WTC11 (cell line): ENCODE results near the gene NRG3. TPM values are rescaled to one million over a fixed set of nuclear protein-coding genes. Genes with fewer than 3 reads are reported as not detected.

Experiments used
- ATAC-seq: fragments of 200-7000 bp; cut with Tn5 transposase; 2 replicates; pipeline ENCODE4 v1.10.0; 2021; ENCODE audit warnings: mild to moderate bottlenecking, moderate library complexity
- CTCF ChIA-PET: fragments of 300-600 bp; sonication (Branson Sonifier 250); formaldehyde crosslinking; loops from one replicate; lab custom pipeline; 2021; ENCODE audit warnings: antibody characterized with exemption; lab: Charles Lee
- POLR2A ChIA-PET: fragments of 350-600 bp; sonication (Branson Sonifier 250); formaldehyde crosslinking; loops from one replicate; lab custom pipeline; 2021; ENCODE audit warnings: antibody characterized with exemption; lab: Charles Lee
- DNase-seq: peaks from one replicate; pipeline ENCODE4 v3.0.0; 2021; ENCODE audit warnings: low spot score
- H3K27ac Mint-ChIP-seq: 2 replicates; pipeline ENCODE4 v1.8.0; 2021; ENCODE audit warnings: mixed read lengths
- H3K27me3 Mint-ChIP-seq: 2 replicates; pipeline ENCODE4 v1.8.0; 2021; ENCODE audit warnings: low read depth, mild to moderate bottlenecking, moderate library complexity, mixed read lengths
- H3K36me3 Mint-ChIP-seq: 2 replicates; pipeline ENCODE4 v1.8.0; 2021; ENCODE audit warnings: mixed read lengths
- H3K4me1 Mint-ChIP-seq: 2 replicates; pipeline ENCODE4 v1.8.0; 2022; ENCODE audit warnings: mixed read lengths
- H3K4me3 Mint-ChIP-seq: 2 replicates; pipeline ENCODE4 v1.8.0; 2021; ENCODE audit warnings: mild to moderate bottlenecking, moderate library complexity, mixed read lengths
- H3K9me3 Mint-ChIP-seq: 2 replicates; pipeline ENCODE4 v1.8.0; 2021; ENCODE audit warnings: mixed read lengths
- CBFB ChIP-seq: sonication (generic); formaldehyde crosslinking; IDR thresholded peaks from 2 replicates; pipeline ENCODE4 v1.8.1; 2022; ENCODE audit warnings: mild to moderate bottlenecking, low read depth, missing genetic modification reagents
- ELF4 ChIP-seq: sonication (generic); formaldehyde crosslinking; IDR thresholded peaks from 2 replicates; pipeline ENCODE4 v1.8.1; 2022; ENCODE audit warnings: low read depth, mild to moderate bottlenecking, moderate library complexity, missing genetic modification reagents
- EMX1 ChIP-seq: fragments of 250-450 bp; sonication (Bioruptor Pico); IDR thresholded peaks from 2 replicates; pipeline ENCODE4 v1.8.0; 2021; ENCODE audit warnings: mild to moderate bottlenecking
- FOXJ3 ChIP-seq: sonication (generic); formaldehyde crosslinking; IDR thresholded peaks from 2 replicates; pipeline ENCODE4 v1.9.0; 2021; ENCODE audit warnings: missing genetic modification reagents, mild to moderate bottlenecking, borderline replicate concordance
- FOXP1 ChIP-seq: sonication (generic); formaldehyde crosslinking; IDR thresholded peaks from 2 replicates; pipeline ENCODE4 v1.8.0; 2022; ENCODE audit warnings: missing genetic modification reagents, mild to moderate bottlenecking, moderate library complexity, borderline replicate concordance
- KAT7 ChIP-seq: sonication (generic); formaldehyde crosslinking; IDR thresholded peaks from 2 replicates; pipeline ENCODE4 v1.8.1; 2023; ENCODE audit warnings: missing genetic modification reagents, mild to moderate bottlenecking, borderline replicate concordance
- MYBL2 ChIP-seq: sonication (generic); formaldehyde crosslinking; IDR thresholded peaks from 2 replicates; pipeline ENCODE4 v1.8.1; 2023; ENCODE audit warnings: mild to moderate bottlenecking, moderate library complexity, missing genetic modification reagents
- NFE2L1 ChIP-seq: sonication (generic); formaldehyde crosslinking; IDR thresholded peaks from 2 replicates; pipeline ENCODE4 v1.8.1; 2023; ENCODE audit warnings: missing genetic modification reagents
- RELA ChIP-seq: sonication (generic); formaldehyde crosslinking; IDR thresholded peaks from 2 replicates; pipeline ENCODE4 v1.8.1; 2022; ENCODE audit warnings: missing genetic modification reagents, mild to moderate bottlenecking, borderline replicate concordance
- SMAD4 ChIP-seq: sonication (generic); formaldehyde crosslinking; IDR thresholded peaks from 2 replicates; pipeline ENCODE4 v1.8.0; 2022; ENCODE audit warnings: mild to moderate bottlenecking, missing genetic modification reagents
- TCF7 ChIP-seq: sonication (generic); formaldehyde crosslinking; IDR thresholded peaks from 2 replicates; pipeline ENCODE4 v1.8.0; 2022; ENCODE audit warnings: mild to moderate bottlenecking, low read depth, missing genetic modification reagents, moderate library complexity
- TEAD1 ChIP-seq: sonication (generic); formaldehyde crosslinking; IDR thresholded peaks from 2 replicates; pipeline ENCODE4 v1.8.0; 2022; ENCODE audit warnings: mild to moderate bottlenecking, missing genetic modification reagents
- USF2 ChIP-seq: sonication (generic); formaldehyde crosslinking; IDR thresholded peaks from 2 replicates; pipeline ENCODE4 v1.8.1; 2023; ENCODE audit warnings: mild to moderate bottlenecking, missing genetic modification reagents, moderate library complexity
- ZNF396 ChIP-seq: fragments of 250-450 bp; sonication (Bioruptor Pico); IDR thresholded peaks from 2 replicates; pipeline ENCODE4 v1.8.0; 2021; ENCODE audit warnings: mild to moderate bottlenecking, moderate library complexity, borderline replicate concordance
- total RNA-seq: library from RNA; stranded (reverse); gene quantifications from 3 replicates; pipeline ENCODE4 v1.2.3, GENCODE V29; 2021
- TF ChIP-seq, protein P1 (sequence below): fragments of 250-450 bp; sonication (Bioruptor Pico); IDR thresholded peaks from 2 replicates; pipeline ENCODE4 v2.1.2; 2022; ENCODE audit warnings: mild to moderate bottlenecking, moderate library complexity
- TF ChIP-seq, protein P2 (sequence below): sonication (generic); formaldehyde crosslinking; conservative IDR thresholded peaks from 2 replicates; pipeline ENCODE4 v1.8.1; 2023; ENCODE audit warnings: mild to moderate bottlenecking, low read depth, missing genetic modification reagents, moderate library complexity
- TF ChIP-seq, protein P3 (sequence below): fragments of 250-450 bp; sonication (Bioruptor Pico); IDR thresholded peaks from 2 replicates; pipeline ENCODE4 v1.9.0; 2021; ENCODE audit warnings: moderate library complexity, mild to moderate bottlenecking, inconsistent platforms, borderline replicate concordance
- TF ChIP-seq, protein P4 (sequence below): sonication (generic); formaldehyde crosslinking; IDR thresholded peaks from 2 replicates; pipeline ENCODE4 v1.8.1; 2022; ENCODE audit warnings: missing genetic modification reagents, borderline replicate concordance

Gene NRG3
- total RNA-seq, 1 experiment from 2014 or later, result 7.0 TPM

- TF ChIP-seq, protein P1, sequence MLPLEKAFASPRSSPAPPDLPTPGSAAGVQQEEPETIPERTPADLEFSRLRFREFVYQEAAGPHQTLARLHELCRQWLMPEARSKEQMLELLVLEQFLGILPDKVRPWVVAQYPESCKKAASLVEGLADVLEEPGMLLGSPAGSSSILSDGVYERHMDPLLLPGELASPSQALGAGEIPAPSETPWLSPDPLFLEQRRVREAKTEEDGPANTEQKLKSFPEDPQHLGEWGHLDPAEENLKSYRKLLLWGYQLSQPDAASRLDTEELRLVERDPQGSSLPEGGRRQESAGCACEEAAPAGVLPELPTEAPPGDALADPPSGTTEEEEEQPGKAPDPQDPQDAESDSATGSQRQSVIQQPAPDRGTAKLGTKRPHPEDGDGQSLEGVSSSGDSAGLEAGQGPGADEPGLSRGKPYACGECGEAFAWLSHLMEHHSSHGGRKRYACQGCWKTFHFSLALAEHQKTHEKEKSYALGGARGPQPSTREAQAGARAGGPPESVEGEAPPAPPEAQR (CRISPR knock-in tag), result no peak
- no peak for TF ChIP-seq TCF7 (CRISPR knock-in tag)
- no peak for TF ChIP-seq RELA (CRISPR knock-in tag)
- no peak for TF ChIP-seq NFE2L1 (CRISPR knock-in tag)
- TF ChIP-seq FOXP1 (CRISPR knock-in tag), result no peak
- TF ChIP-seq EMX1 (CRISPR knock-in tag), result no peak
- TF ChIP-seq, protein P2, sequence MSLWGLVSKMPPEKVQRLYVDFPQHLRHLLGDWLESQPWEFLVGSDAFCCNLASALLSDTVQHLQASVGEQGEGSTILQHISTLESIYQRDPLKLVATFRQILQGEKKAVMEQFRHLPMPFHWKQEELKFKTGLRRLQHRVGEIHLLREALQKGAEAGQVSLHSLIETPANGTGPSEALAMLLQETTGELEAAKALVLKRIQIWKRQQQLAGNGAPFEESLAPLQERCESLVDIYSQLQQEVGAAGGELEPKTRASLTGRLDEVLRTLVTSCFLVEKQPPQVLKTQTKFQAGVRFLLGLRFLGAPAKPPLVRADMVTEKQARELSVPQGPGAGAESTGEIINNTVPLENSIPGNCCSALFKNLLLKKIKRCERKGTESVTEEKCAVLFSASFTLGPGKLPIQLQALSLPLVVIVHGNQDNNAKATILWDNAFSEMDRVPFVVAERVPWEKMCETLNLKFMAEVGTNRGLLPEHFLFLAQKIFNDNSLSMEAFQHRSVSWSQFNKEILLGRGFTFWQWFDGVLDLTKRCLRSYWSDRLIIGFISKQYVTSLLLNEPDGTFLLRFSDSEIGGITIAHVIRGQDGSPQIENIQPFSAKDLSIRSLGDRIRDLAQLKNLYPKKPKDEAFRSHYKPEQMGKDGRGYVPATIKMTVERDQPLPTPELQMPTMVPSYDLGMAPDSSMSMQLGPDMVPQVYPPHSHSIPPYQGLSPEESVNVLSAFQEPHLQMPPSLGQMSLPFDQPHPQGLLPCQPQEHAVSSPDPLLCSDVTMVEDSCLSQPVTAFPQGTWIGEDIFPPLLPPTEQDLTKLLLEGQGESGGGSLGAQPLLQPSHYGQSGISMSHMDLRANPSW (CRISPR knock-in tag), result no peak
Measured at GRCh38 chr10:81877596-81877995, 2.6 kb downstream of the NRG3 start (continued).

GRCh38 chr10:81882011-81882410, 7.0 kb downstream of the NRG3 start:
- CTCF ChIA-PET, result no interaction called here
- DNase-seq (no peak), ATAC-seq (peak; percentile 69)
- TF ChIP-seq MYBL2 (CRISPR knock-in tag), result no peak
- TF ChIP-seq, protein P3, sequence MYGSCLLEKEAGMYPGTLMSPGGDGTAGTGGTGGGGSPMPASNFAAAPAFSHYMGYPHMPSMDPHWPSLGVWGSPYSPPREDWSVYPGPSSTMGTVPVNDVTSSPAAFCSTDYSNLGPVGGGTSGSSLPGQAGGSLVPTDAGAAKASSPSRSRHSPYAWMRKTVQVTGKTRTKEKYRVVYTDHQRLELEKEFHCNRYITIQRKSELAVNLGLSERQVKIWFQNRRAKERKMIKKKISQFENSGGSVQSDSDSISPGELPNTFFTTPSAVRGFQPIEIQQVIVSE (CRISPR knock-in tag), result no peak
- TF ChIP-seq ZNF396, result no peak
- no peak for TF ChIP-seq TEAD1 (CRISPR knock-in tag)
- no peak for TF ChIP-seq KAT7 (CRISPR knock-in tag)
- TF ChIP-seq FOXJ3 (CRISPR knock-in tag), result no peak
- TF ChIP-seq ELF4 (CRISPR knock-in tag), result no peak
- TF ChIP-seq, protein P4, sequence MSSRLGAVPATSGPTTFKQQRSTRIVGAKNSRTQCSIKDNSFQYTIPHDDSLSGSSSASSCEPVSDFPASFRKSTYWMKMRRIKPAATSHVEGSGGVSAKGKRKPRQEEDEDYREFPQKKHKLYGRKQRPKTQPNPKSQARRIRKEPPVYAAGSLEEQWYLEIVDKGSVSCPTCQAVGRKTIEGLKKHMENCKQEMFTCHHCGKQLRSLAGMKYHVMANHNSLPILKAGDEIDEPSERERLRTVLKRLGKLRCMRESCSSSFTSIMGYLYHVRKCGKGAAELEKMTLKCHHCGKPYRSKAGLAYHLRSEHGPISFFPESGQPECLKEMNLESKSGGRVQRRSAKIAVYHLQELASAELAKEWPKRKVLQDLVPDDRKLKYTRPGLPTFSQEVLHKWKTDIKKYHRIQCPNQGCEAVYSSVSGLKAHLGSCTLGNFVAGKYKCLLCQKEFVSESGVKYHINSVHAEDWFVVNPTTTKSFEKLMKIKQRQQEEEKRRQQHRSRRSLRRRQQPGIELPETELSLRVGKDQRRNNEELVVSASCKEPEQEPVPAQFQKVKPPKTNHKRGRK (CRISPR knock-in tag), result no peak
- no peak for TF ChIP-seq CBFB (CRISPR knock-in tag)
- no peak for TF ChIP-seq TCF7 (CRISPR knock-in tag)
- TF ChIP-seq SMAD4, result no peak
- TF ChIP-seq USF2 (CRISPR knock-in tag), result no peak
- H3K27me3 Mint-ChIP-seq, result peaks cover 5% of the 10 kb centered on the region
- H3K4me1 Mint-ChIP-seq, result peaks cover 74% of the 10 kb centered on the region
- H3K36me3 Mint-ChIP-seq, result no peaks in the 10 kb centered on the region
- no peaks in the 10 kb centered on the region for H3K9me3 Mint-ChIP-seq
- POLR2A ChIA-PET, result no interaction called here
- no peak overlapping the region for H3K4me3 Mint-ChIP-seq
- H3K27ac Mint-ChIP-seq, result no peak overlapping the region; the same call in 1 of the 2 replicates
